ENCODE data around the gene KIF3B. TPM values are rescaled to one million over a fixed set of nuclear protein-coding genes. Genes with fewer than 3 reads are reported as not detected.

Gene KIF3B
- total and polyA plus RNA-seq, 10 of the 15 experiments (the other 5 are each of a cell fraction or from before 2014, with no cell fraction given): 7.4 to 37.3 (median 25.9) TPM

DNA sequence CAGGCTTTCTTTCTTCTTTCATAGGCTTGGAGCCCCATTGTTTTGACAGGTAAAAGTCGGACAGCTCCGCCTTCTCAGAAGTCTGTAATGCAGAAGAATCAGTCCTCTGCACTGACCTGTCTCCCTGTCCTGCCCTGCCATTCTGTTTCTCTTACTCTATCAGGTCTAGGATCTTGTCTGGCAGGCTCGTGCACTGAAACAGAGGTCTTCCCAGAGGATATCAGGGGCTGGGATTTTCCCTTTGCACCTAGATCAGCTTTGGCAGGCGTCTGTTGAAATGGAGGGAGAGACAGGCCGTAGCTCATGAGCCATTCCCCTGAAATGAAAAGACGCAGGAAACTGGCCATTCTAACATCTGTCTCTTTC, 25.0 kb downstream of the KIF3B start:
- Histone ChIP-seq H3K9me3 (replicated peaks; ENCODE audit: control insufficient read depth, insufficient read depth, low read length) (no peaks in the 10 kb centered on the region), H3K9ac (ENCODE audit: control insufficient read depth, insufficient read depth, low read length) (no peak overlapping the region), H2AFZ (ENCODE audit: control insufficient read depth, low read depth, low read length) (no peak overlapping the region), H3K4me3 (no peak overlapping the region), H3K79me2 (ENCODE audit: control insufficient read depth, insufficient read depth, low read length) (peaks cover 13% of the 10 kb centered on the region), H4K20me1 (ENCODE audit: control insufficient read depth, insufficient read depth) (no peaks in the 10 kb centered on the region), H3K4me2 (ENCODE audit: control insufficient read depth, insufficient read depth) (no peak overlapping the region), H3K27me3 (replicated peaks in 1 of 2; ENCODE audit: control insufficient read depth in 2 of 2, insufficient read depth in 2 of 2, low read length in 1 of 2) (no peaks in the 10 kb centered on the region), H3K36me3 (ENCODE audit: control insufficient read depth in 2 of 2, insufficient read depth in 2 of 2, low read length in 1 of 2) (no peaks in the 10 kb centered on the region; a peak in 1 of 4 replicates), H3K27ac (ENCODE audit: control insufficient read depth, insufficient read depth) (no peak overlapping the region), H3K4me1 (ENCODE audit: control insufficient read depth, insufficient read depth, low read length) (no peaks in the 10 kb centered on the region)
- CTCF ChIA-PET: interaction anchor here (1.6 kb wide), 1 partner anchor 16 kb away, joined by 4 read pairs; no protein-coding TSS in a partner anchor
- POLR2A ChIA-PET: no interaction called here
- RAD21 ChIA-PET (ENCODE audit: unreplicated experiment): interaction anchor here (1.0 kb wide), 1 partner anchor 147 kb away, joined by 3 read pairs; no protein-coding TSS in a partner anchor
- ATAC-seq (no peak), FAIRE-seq (no peak), DNase-seq (ENCODE audit: low read depth, low spot score) (no peak)
- WGBS (ENCODE audit: insufficient coverage, insufficient replicate concordance, low lambda C conversion rate, missing lambda C conversion rate): 97% methylated on average over 6 of the region's 6 CpGs
- in situ Hi-C loops (cut with MboI) (no loop called here), intact Hi-C loops (cut with micrococcal nuclease; ENCODE audit: unreplicated experiment) (no loop called here)
- no TSS peak for BruUV-seq (replicated peaks)
- SMC1A ChIA-PET (ENCODE audit: uncharacterized antibody, unreplicated experiment): interaction anchor here (0.7 to 1.1 kb wide), 2 partner anchors 14 to 17 kb away, joined by 3 to 4 read pairs; no protein-coding TSS in a partner anchor
- TF ChIP-seq RCOR1 (conservative IDR thresholded peaks at IDR 0.05; ENCODE audit: low read depth, low read length) (no peak), BCL11A (IDR thresholded peaks at IDR 0.05; ENCODE audit: low read depth, low read length) (no peak), RAD21 (IDR thresholded peaks at IDR 0.05; ENCODE audit: insufficient read depth, low read depth, low read length) (no peak), SRF (IDR thresholded peaks at IDR 0.05; ENCODE audit: low read depth in 2 of 2, low read length in 2 of 2) (no peak), SREBF1 (IDR thresholded peaks at IDR 0.05; ENCODE audit: low read length) (no peak), EP300 (IDR thresholded peaks at IDR 0.05; ENCODE audit: borderline replicate concordance in 1 of 2, control insufficient read depth in 1 of 2, low read depth in 2 of 2, low read length in 2 of 2) (no peak), POU2F2 (IDR thresholded peaks at IDR 0.05; ENCODE audit: borderline replicate concordance, low read depth, low read length) (no peak), POLR2AphosphoS5 (IDR thresholded peaks at IDR 0.05; ENCODE audit: low read length) (no peak), ZBED1 (IDR thresholded peaks at IDR 0.05; ENCODE audit: borderline replicate concordance) (no peak)
- TF ChIP-seq, protein P1, sequence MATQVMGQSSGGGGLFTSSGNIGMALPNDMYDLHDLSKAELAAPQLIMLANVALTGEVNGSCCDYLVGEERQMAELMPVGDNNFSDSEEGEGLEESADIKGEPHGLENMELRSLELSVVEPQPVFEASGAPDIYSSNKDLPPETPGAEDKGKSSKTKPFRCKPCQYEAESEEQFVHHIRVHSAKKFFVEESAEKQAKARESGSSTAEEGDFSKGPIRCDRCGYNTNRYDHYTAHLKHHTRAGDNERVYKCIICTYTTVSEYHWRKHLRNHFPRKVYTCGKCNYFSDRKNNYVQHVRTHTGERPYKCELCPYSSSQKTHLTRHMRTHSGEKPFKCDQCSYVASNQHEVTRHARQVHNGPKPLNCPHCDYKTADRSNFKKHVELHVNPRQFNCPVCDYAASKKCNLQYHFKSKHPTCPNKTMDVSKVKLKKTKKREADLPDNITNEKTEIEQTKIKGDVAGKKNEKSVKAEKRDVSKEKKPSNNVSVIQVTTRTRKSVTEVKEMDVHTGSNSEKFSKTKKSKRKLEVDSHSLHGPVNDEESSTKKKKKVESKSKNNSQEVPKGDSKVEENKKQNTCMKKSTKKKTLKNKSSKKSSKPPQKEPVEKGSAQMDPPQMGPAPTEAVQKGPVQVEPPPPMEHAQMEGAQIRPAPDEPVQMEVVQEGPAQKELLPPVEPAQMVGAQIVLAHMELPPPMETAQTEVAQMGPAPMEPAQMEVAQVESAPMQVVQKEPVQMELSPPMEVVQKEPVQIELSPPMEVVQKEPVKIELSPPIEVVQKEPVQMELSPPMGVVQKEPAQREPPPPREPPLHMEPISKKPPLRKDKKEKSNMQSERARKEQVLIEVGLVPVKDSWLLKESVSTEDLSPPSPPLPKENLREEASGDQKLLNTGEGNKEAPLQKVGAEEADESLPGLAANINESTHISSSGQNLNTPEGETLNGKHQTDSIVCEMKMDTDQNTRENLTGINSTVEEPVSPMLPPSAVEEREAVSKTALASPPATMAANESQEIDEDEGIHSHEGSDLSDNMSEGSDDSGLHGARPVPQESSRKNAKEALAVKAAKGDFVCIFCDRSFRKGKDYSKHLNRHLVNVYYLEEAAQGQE (IDR thresholded peaks at IDR 0.05; ENCODE audit: low read depth, low read length): no peak
- TF ChIP-seq, protein P2, sequence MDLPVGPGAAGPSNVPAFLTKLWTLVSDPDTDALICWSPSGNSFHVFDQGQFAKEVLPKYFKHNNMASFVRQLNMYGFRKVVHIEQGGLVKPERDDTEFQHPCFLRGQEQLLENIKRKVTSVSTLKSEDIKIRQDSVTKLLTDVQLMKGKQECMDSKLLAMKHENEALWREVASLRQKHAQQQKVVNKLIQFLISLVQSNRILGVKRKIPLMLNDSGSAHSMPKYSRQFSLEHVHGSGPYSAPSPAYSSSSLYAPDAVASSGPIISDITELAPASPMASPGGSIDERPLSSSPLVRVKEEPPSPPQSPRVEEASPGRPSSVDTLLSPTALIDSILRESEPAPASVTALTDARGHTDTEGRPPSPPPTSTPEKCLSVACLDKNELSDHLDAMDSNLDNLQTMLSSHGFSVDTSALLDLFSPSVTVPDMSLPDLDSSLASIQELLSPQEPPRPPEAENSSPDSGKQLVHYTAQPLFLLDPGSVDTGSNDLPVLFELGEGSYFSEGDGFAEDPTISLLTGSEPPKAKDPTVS (IDR thresholded peaks at IDR 0.05; ENCODE audit: low read depth, low read length): no peak
